Measurements from ENCODE around the gene CPEB3.

GRCh38 chr10:92304061-92304460 lies 13.2 kb upstream of the CPEB3 start:
- TF ChIP-seq CTCF (IDR thresholded peaks at IDR 0.05; ENCODE audit: borderline replicate concordance, extremely low read depth, low read length, poor library complexity, severe bottlenecking) (no peak), EZH2 (IDR thresholded peaks at IDR 0.05; ENCODE audit: borderline replicate concordance, low read depth, low read length, severe bottlenecking) (no peak)
